C4-2B (cell line): ENCODE results near the gene PRKD2.

Source experiments
- H3K27ac ChIP-seq: fragments of 450-650 bp; 2 replicates; pipeline ENCODE4 v1.5.1; 2017
- ZFX ChIP-seq: fragments of 450-650 bp; IDR thresholded peaks from 2 replicates; pipeline ENCODE4 v1.6.1; 2017
- TF ChIP-seq, protein P1 (sequence below): fragments of 450-650 bp; conservative IDR thresholded peaks from 2 replicates; pipeline ENCODE4 v1.5.1; 2017; ENCODE audit warnings: mild to moderate bottlenecking

Gene PRKD2

DNA sequence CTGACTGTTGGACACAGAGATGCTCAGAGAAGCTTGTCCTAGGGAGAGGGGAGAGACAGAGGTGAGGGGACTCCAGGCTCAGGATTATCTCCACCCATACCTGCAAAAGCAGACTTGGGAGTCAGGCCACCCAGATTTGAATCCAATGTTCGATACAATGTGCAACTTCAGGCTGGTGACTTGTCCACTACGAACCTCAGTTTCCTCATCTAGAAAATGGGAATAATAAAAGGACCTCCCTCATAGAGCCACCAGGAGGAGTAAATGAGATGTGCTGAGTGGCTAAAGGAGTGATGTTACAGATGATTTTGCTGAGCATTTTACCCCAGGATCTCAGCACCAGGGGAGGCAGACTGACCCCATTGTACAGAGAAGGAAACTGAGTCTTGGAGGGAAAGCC lies 25.0 kb downstream of the PRKD2 start:
- no peak overlapping the region for H3K27ac ChIP-seq
- no peak for TF ChIP-seq ZFX
- TF ChIP-seq, protein P1, sequence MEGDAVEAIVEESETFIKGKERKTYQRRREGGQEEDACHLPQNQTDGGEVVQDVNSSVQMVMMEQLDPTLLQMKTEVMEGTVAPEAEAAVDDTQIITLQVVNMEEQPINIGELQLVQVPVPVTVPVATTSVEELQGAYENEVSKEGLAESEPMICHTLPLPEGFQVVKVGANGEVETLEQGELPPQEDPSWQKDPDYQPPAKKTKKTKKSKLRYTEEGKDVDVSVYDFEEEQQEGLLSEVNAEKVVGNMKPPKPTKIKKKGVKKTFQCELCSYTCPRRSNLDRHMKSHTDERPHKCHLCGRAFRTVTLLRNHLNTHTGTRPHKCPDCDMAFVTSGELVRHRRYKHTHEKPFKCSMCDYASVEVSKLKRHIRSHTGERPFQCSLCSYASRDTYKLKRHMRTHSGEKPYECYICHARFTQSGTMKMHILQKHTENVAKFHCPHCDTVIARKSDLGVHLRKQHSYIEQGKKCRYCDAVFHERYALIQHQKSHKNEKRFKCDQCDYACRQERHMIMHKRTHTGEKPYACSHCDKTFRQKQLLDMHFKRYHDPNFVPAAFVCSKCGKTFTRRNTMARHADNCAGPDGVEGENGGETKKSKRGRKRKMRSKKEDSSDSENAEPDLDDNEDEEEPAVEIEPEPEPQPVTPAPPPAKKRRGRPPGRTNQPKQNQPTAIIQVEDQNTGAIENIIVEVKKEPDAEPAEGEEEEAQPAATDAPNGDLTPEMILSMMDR: no peak

DNA sequence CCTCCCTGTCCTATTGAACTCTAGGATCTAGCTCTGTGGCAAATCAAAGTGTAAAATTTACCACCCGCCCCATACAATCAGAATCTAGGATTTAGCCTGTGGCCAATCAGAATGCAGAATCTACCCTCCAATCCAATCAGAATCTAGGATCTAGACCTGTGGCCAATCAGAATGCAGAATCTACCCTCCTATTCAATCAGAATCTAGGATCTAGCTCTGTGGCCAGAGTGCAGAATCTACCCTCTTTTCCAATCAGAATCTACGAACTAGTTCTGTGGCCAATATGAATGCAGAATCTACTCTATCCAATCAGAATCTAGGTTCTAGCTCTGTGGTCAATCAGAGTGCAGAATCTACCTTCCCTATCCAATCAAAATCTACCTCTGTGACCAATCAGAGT lies 25.8 kb downstream of the PRKD2 start:
- no peak overlapping the region for H3K27ac ChIP-seq
- TF ChIP-seq, protein P1: no peak
- no peak for TF ChIP-seq ZFX

DNA sequence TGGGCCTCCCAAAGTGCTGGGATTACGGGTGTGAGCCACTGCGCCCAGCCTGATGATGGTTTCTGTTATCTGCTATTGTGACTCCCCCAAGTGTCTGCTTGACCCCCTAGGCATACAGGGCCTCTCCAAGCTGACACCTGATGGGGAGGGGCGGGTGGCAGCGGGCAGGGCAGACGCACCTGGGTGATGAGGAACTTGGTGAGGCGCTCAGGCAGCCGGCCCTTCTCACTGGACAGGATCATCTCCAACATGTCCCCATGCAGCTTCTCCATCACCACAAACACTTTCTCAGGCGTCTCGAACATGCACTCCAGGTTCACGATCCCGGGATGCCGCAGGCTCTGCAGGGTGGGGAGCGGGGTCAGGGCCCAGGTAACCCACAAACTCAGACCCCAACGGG lies 27.6 kb downstream of the PRKD2 start:
- TF ChIP-seq, protein P1: no peak
- TF ChIP-seq ZFX: no peak
- H3K27ac ChIP-seq: no peak overlapping the region

DNA sequence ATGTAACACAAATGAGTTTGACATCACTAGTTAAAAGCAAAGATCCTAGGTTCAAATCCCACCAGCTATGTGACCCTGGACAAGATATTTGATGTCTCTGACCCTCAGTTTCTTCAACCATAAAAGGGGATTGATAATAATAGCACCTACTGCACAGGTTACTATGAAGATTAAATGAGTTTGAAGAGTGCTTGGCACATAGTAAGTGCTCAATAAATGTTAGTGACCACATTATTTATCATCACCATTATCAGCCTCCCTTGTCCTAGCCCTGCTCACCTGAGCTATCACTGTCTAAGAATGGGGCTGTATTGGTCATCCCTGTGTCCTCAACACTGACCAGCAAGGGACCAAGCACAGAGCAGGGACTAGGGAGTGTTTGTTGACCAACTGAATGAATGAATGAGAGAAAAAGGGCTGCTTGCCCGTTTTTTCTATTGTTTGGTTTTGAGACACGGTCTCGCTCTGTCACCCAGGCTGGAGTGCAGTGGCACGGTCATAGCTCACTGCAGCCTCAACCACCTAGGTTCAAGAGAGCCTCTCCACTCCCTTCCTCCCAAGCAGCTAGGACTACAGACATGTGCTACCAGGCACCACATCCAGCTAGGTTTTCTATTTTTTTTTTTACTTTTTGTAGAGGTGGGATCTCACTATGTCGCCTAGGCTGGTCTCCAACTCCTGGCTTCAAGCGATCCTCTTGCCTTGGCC lies 29.3 kb downstream of the PRKD2 start:
- no peak for TF ChIP-seq ZFX
- TF ChIP-seq, protein P1: no peak
- no peak overlapping the region for H3K27ac ChIP-seq

DNA sequence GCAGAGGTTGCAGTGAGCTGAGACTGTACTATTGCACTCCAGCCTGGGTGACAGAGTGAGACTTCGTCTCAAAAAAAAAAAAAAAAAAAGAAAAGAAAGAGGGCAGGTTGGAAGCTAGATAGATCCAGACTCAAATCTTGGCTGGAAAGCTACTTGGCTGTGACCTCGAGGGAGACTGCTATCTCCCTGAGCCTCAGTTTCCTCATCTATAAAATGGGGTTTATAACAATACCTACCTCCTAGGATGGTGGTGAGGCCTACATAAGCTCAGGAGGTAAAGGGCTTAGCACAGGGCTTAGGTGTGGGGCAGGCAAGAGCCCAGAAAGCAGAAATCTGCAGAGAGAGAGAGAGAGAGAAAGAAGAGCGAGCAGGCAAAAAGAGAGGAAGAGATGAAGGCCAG lies 31.7 kb downstream of the PRKD2 start:
- no peak for TF ChIP-seq ZFX
- TF ChIP-seq, protein P1: no peak
- H3K27ac ChIP-seq: no peak overlapping the region

DNA sequence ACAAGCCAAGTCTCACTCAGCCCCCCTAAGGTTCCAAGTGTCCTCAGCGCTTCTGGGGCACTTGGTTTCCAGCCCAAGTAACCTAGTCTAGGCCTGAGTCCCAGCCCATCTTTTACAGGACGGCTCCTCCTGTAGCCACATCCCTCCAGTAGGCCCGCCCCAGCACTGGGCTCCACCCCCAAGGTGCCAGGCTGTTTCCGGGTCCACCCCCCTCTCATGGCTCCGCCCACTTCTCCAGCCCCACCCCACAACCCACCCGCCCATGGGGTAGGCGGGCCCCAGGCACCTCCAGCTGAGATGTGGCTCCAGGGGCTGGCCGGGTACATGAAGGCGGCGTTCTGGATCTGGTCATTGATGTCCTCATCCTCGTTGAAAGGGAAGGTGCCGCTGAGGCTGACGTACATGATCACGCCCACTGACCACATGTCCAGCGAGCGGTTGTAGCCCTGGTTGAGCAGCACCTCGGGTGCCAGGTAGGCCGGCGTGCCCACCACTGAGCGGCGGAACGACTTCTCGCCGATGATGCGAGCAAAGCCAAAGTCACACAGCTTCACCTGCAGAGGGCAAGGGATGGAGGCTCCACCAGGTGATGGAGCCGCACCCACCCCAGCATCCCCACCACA lies 38.7 kb downstream of the PRKD2 start:
- H3K27ac ChIP-seq: no peak overlapping the region
- TF ChIP-seq, protein P1: no peak
- TF ChIP-seq ZFX: no peak

DNA sequence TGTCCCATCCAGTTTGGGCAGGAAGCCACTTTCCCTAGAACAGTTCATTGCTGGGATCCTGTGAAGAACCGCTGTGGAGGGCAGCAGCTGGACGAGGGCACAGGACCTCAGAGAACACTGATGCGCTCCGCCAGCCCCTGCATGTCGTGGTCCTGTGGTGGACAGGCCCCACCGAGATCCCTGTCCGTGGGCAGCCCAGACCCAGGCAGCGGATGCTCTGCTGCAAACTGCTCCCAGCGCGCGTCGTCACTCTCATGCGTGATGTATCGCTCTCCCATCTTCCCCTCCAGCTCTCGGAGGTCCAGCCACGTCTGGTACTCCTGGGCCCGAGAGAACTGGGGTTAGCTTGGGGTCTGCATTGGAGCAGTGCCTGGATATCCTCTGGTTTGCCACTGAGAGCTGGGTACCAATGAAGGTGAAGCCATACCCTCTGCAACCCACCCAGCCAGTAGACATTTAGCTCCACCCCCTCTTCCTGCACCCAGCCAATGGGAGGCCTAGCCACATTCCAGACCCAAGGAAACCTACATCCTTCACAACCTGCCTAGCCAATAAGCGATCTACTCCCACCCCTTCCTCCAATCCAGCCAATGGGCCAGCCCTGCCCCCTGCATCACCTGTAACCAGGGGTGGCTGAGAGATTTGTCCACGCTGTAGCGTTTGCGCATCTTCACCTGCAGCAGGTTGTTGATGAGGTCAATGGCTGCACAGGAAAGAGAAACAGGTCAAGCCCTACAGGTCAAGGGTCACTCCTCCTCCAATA lies 42.3 kb downstream of the PRKD2 start:
- TF ChIP-seq, protein P1: no peak
- no peak for TF ChIP-seq ZFX
- no peak overlapping the region for H3K27ac ChIP-seq
